ENCODE data around the gene HNRNPAB.
"Not testable (repeated sequence)": the region's sequence is repeated elsewhere in the genome, so short reads cannot be mapped to it uniquely, and the experiment has no call there.

Gene HNRNPAB

DNA sequence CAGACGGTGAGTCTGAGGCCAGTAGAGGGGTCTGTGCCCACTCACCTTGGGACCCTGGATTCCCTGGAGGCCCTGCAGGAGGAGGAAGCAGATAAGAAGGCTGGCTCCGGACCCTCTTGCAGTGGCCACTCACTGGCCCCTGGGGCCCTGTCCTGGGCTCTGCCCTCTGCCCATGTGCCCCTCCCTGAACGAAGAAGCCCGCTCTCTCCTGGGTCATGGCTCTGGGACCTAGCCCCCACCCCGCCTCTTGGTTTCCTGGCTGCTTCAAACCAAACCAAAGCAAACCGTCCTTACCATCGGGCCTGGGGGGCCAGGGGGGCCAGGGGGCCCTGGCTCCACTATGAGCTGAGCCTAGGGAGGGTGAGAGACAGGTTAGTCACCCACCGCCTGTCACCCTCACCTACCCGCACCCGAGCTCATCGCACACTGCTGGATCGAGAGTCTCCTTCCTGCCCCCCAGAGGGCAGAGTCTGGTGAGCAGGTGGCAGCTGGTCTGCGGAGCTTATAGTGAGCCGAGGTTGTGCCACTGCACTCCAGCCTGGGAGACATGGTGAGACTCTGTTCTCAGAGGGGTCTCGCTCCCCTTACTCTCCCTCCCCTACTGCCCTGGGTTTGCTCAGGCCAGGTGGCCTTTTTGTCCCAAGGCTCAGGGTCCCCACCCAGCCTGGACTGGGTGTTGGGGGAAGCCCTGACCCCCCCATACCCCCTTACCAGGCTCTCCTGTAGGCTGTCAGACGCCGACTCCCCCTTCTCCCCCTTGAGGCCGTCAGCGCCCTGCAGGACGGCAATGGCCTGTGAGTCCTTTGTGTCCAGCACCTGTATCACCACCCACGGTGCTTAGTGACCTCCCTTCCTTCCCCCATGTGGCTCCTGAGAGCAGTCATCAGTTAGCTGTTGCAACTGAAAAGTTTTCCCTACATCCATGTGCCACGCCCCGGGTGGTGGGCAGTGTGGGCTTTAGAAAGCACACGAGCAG, 43.4 kb downstream of the HNRNPAB start:
- no peak for DNase-seq

DNA sequence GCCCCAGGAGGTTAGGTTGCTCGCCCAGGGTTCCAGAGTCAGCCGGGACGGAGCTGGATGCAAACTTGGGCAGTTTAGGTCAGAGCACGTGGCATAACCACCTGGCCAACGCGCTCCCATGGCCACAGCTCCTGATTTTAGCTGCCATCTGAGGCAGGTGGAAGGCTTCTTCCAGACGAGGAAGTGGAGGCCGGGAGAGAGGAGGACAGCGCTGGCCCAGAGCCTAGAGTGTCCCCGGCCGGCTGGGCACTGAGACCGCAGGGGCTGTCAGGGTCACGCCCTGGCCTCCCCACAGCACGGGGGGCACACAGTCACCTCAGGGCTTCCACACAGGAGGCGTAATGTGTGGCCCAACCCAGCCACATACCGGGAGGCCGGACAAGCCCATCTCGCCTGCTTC, 44.4 kb downstream of the HNRNPAB start:
- no peak for DNase-seq

DNA sequence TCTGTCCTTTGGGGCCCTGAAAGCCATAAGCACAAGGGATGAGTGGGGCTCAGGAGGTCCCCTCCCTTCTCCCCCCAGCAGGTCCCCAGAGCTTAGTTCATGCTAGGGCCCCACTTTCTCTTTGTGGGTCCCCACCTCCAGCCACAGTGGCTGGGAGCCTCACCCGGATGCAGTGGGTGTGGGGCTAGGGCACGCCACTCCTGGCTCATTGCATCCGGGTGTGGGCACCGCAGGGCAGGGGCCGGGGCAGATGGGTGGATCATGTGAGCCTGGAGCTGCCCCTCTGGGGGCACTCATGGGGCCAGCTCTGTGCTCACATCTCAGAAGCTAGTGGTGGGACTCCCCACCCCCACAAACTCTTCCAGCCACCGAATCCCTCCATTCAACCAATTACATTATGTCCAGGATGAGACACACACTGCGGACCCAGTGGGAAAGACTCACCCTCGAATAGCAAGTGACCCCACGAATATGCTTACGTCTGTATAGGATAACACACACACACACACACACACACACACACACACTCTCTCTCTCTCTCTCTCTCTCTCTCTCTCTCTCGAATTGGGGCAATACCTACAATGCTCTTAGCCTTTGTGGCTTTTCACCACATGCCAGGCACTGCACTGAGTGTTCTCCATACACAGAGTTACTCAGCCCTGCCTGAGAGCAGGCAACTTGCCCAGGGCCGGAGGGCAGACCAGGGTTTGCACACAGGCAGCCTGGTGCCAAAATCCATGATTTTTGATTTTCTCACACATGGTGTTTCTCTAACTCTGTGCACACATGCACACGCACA, 45.1 kb downstream of the HNRNPAB start:
- peak; percentile 69 for DNase-seq

DNA sequence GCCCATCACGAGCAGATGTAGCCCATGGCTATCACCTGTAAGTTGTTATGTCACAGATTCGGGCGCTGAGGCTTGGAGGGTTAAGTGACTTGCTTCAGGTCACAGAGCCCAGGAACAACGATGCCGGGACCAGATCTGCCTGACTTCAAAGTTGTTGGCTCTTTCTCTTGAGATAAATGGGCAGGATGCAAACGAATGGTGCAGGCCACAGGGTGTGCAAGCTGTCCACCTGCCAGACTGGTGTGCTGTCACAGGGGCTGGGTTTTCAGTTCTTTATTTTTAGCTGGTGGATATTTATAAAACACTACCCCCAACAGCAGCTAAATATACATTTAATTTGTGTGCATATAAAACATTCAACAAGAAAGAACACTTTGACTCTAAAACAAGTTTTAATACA, 45.9 kb downstream of the HNRNPAB start:
- DNase-seq = no peak

DNA sequence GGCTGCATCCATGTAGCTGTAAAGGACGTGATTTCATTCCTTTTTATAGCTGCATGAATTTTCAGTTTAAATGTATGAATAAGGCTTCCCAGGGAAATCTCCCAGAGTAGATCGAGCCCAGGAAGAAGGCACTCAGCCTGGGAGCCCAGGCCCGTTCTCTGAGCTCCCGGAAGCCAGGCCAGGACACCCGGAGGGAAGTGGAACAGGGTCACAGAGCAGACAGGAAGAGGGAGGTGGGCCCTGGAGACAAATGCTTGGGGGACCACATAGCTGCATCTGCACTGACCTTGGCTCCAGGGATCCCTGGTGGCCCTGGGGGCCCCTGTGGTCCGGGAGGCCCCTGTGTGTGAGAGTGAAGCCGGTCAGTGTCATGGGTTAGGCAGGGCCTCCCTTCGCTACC, 47.9 kb downstream of the HNRNPAB start:
- DNase-seq = no peak

DNA sequence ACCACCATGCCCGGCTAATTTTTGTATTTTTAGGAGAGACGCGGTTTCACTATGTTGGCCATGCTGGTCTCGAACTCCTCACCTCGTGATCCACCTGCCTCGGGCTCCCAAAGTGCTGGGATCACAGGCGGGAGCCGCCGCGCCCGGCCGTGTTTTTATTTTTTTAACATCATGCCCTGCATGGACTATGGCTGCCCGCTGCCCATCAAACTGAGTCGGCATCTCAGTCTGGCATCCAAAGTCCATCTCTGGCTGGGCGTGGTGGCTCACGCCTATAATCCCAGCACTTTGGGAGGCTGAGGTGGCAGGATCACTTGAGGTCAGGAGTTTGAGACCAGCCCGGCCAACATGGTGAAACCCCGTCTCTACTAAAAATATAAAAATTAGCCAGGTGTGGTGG, 49.3 kb downstream of the HNRNPAB start:
- DNase-seq = not testable (repeated sequence)

DNA sequence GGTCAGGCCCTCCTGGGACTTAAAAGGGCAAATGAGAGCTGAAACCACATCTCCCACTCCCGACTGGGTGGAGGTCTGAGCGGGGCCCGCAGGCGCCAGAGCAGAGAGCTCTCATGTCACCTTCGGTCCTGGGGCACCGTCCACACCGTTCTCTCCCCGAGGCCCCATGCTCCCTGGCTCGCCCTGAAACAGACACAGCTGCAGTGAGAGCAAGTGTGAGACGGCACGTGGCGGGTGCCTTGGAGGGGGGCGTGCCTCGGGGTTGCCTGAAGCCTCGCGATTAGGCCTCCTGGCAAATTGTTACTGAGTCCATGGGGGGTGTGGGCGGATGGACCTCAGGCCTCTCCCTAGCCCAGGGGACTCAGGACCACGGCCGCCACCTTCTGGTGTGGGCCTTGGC, 52.4 kb downstream of the HNRNPAB start:
- no peak for DNase-seq

DNA sequence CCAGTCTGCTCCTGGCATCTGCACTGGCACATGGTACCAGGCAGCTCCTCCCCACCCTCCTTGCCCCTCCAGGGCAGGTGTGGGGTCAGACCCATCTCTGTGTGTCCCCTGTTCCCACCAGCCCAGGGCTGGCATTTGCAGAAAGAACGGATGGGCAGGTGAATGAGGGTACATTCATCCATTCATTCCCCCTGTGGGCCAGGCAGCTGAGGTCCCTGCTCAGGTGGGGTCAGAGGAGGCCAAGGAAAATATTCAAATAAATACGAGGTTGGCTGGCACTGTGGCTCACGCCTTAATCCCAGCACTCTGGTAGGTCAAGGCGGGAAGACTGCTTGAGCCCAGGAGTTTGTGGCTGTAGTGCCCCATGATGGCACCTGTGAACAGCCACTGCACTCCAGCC, 53.3 kb downstream of the HNRNPAB start:
- DNase-seq = no peak

DNA sequence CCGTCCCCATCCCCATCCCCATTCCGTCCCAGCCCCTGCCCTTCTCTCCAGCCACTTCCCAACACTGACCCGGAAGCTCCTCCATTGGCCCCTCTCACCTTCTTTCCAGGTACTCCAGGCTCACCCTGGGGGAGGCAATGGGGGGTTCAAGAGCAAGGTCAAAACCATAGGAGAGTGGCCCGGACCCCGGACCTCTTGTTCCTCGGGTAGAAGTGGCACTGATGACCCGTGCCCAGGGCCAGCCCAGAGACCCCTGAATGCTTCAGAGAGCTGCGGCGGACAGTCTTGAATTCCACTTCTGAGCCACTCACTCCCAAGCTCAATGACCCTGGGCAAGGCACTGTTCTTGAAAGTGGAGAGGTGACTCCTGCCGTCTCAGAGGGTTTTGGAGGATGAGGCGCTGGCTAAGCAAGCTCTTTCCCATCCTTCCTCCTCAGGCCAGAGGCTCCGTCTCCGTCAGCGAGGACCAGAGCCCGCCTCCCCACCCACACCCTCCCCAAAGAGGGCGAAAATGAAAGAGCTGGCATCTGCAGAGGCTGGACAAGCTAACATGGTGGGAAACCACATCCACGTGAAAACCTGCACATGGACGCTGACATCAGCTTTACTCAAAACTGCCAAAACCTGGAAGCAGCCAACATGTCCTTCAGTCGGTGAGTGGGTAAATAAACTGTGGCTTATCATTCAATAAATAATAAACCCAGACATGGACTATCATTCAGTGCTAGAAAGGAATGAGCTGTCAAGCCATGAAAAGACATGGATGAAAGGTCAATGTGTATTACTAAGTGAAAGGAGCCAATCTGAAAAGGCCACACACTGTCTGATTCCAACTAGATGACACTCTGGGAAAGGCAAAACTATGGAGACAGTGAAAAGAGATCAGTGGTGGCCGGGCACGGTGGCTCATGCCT, 55.5 kb downstream of the HNRNPAB start:
- DNase-seq = no peak
